ENCODE measurements around the gene IL27RA. TPM values are rescaled to one million over a fixed set of nuclear protein-coding genes. Genes with fewer than 3 reads are reported as not detected.
A peak's percentile ranks its signal among the peaks of the same experiment; 100 is the strongest.

Gene IL27RA
- total RNA-seq, 2 experiments from 2014 or later = 25.0 to 26.7 TPM

DNA sequence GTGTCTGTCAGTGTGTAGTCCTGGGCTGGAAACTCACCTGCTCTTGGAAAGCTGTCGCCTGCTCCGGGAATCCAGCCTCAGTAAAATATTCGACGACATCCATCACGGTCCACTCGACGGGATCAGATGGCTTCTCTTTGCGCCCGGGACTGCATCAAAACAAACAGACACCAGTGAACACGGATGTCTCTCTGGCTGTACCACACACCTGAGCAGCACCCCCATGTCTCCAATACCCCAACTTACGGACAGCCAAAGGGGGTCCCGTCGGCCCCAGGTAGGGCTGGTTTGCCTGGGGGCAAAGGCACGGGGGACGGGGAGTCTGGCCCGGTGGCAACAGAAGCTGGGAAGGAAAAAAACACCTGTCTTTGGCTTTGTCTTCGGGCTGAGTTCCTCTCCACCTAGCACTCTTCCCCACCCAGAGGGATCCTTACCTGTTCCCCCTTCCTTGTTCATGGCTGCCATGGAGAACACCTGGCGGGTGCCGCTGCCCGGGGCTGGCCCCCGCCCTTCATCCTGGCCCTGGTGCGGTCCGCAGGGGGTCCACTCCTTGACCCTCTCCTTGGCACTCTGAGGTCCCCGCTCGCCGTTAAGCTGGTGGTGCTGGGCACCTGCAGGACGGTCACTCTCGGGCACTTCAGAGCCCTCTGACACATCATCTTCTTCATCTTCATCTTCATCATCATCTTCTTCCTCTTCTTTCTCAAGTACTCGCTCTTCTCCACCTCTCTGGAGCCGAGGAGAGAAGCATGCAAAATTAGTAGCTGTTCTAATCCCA is 57.3 kb downstream of the IL27RA start:
- Mint-ChIP-seq H3K27ac (peak overlapping the region; percentile 81), H3K36me3 (ENCODE audit: low read depth) (peaks cover 27% of the 10 kb centered on the region), H3K9me3 (no peaks in the 10 kb centered on the region), H3K27me3 (no peaks in the 10 kb centered on the region), H3K4me1 (ENCODE audit: low read depth) (peaks cover 22% of the 10 kb centered on the region), H3K4me3 (peak overlapping the region; percentile 92)
- TF ChIP-seq, protein P1, sequence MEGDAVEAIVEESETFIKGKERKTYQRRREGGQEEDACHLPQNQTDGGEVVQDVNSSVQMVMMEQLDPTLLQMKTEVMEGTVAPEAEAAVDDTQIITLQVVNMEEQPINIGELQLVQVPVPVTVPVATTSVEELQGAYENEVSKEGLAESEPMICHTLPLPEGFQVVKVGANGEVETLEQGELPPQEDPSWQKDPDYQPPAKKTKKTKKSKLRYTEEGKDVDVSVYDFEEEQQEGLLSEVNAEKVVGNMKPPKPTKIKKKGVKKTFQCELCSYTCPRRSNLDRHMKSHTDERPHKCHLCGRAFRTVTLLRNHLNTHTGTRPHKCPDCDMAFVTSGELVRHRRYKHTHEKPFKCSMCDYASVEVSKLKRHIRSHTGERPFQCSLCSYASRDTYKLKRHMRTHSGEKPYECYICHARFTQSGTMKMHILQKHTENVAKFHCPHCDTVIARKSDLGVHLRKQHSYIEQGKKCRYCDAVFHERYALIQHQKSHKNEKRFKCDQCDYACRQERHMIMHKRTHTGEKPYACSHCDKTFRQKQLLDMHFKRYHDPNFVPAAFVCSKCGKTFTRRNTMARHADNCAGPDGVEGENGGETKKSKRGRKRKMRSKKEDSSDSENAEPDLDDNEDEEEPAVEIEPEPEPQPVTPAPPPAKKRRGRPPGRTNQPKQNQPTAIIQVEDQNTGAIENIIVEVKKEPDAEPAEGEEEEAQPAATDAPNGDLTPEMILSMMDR (IDR thresholded peaks at IDR 0.05) = no peak
- ChIA-PET POLR2A (interaction anchor here (0.6 to 1.3 kb wide), 2 partner anchors 61 to 321 kb away, joined by 3 read pairs; no protein-coding TSS in a partner anchor), CTCF (interaction anchor here (1.0 to 3.9 kb wide), 2 partner anchors 15 to 48 kb away, joined by 3 to 14 read pairs; partner anchors contain the start of gene ASF1B)
- H3K4me3 ChIP-seq (ENCODE audit: low read length) = peak overlapping the region; percentile 33
- H3K36me3 ChIP-seq (ENCODE audit: insufficient read depth, low read length) = peaks cover 12% of the 10 kb centered on the region
- H3K9me3 ChIP-seq (ENCODE audit: control insufficient read depth in 1 of 2, insufficient read depth in 1 of 2, low read length in 2 of 2) = peaks cover 5 to 7% of the 10 kb centered on the region in 2 experiments
- H3K27ac ChIP-seq (ENCODE audit: low read depth in 1 of 2, low read length in 2 of 2) = no peak overlapping the region
- H3K27me3 ChIP-seq (ENCODE audit: control insufficient read depth in 1 of 2, insufficient read depth in 2 of 2, low read length in 2 of 2) = no peaks in the 10 kb centered on the region
- ATAC-seq (ENCODE audit: poor library complexity) (no peak), DNase-seq (peak in 1 of 14 experiments; percentile 39)
- peaks cover 21% of the 10 kb centered on the region for H3K4me1 ChIP-seq (ENCODE audit: insufficient read depth, low read length)
- intact Hi-C loops (cut with DNase I, micrococcal nuclease) = loop anchor here in 1 of 2 experiments (10.0 kb wide), 1 partner anchor 606 kb away; the partner anchor contains the start of gene ZNF333

DNA sequence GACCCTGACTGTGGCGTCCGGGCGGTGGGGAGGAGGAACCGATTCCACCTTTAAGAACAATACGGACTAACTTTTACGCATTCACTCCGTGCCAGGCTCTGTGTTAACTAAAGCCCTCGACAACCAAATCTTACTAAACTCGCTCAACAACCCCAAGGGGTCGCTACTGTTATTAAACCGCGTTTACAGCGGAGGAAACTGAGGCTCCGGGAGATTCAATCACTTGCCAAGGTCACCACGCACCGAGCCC is 57.8 kb downstream of the IL27RA start:
- peaks cover 22% of the 10 kb centered on the region for H3K4me1 Mint-ChIP-seq (ENCODE audit: low read depth)
- Histone ChIP-seq H3K36me3 (ENCODE audit: insufficient read depth, low read length) (peaks cover 12% of the 10 kb centered on the region), H3K9me3 (ENCODE audit: control insufficient read depth in 1 of 2, insufficient read depth in 1 of 2, low read length in 2 of 2) (peaks cover 5 to 7% of the 10 kb centered on the region in 2 experiments), H3K4me1 (ENCODE audit: insufficient read depth, low read length) (peaks cover 21% of the 10 kb centered on the region), H3K4me3 (ENCODE audit: low read length) (peak overlapping the region; percentile 33), H3K27me3 (ENCODE audit: control insufficient read depth in 1 of 2, insufficient read depth in 2 of 2, low read length in 2 of 2) (no peaks in the 10 kb centered on the region), H3K27ac (ENCODE audit: low read depth in 1 of 2, low read length in 2 of 2) (no peak overlapping the region)
- H3K27me3 Mint-ChIP-seq = no peaks in the 10 kb centered on the region
- TF ChIP-seq, protein P1 (IDR thresholded peaks at IDR 0.05) = peak; percentile 40
- H3K36me3 Mint-ChIP-seq (ENCODE audit: low read depth) = peaks cover 27% of the 10 kb centered on the region
- CTCF ChIA-PET = interaction anchor here (1.0 to 3.9 kb wide), 2 partner anchors 16 to 47 kb away, joined by 3 to 14 read pairs; partner anchors contain the start of gene ASF1B
- peak overlapping the region; percentile 81 for H3K27ac Mint-ChIP-seq
- intact Hi-C loops (cut with DNase I, micrococcal nuclease) = loop anchor here in 1 of 2 experiments (10.0 kb wide), 1 partner anchor 605 kb away; the partner anchor contains the start of gene ZNF333
- H3K9me3 Mint-ChIP-seq = no peaks in the 10 kb centered on the region
- H3K4me3 Mint-ChIP-seq = peak overlapping the region; percentile 92
- DNase-seq (peak in 3 of 14 experiments; percentile 42 to 62 (median 52)), ATAC-seq (ENCODE audit: poor library complexity) (no peak)
- POLR2A ChIA-PET = interaction anchor here (0.6 to 1.3 kb wide), 2 partner anchors 60 to 321 kb away, joined by 3 read pairs; no protein-coding TSS in a partner anchor

DNA sequence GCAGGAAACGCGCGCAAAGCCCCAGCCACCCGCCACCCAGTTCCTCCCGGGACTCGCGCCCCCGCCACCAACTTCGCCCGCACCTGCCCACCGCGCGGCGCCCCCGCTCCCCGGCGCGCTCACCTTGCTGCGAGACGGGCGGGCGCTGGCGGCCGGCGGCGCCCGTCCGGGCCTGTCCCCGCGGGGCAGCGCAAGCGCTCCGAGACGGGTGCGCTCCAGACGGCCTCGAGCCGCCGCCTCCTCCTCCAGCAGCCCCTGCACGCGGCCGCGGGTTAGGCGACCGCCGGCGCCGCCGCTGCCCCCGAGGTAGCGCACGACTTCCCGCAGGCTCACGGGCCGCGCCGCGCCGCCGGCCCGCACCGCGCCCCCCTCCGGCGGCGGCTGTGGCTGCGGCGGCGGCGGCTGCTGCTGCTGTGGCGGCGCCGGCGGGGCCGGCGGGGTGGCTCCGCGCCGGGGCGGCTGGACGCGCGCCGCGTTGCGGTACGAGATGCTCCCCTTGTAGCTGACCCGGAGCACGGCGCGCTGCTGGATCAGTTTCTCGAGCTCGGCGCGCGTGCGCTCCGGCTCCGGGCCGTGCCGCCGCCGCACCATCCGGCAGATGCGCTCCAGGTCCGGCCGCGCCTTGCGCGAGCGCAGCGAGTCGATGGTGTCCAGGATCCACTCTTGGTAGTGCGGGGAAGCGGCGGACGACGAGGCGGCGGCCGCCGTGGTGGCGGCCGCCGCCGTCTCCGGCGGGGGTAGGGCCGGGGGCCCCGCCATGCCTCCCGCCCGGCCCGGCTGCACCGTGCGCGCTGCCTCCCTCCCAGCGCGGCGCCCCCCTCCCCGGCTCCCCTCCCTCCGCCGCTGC is 58.3 kb downstream of the IL27RA start:
- CTCF ChIA-PET = interaction anchor here (0.6 to 3.9 kb wide), 3 partner anchors 16 to 343 kb away, joined by 3 to 14 read pairs (median 3); partner anchors contain the start of gene ASF1B
- peak overlapping the region; percentile 81 for H3K27ac Mint-ChIP-seq
- intact Hi-C loops (cut with DNase I, micrococcal nuclease) = loop anchor here in 1 of 2 experiments (10.0 kb wide), 1 partner anchor 605 kb away; the partner anchor contains the start of gene ZNF333

More for the DNA sequence above, 58.3 kb downstream of the IL27RA start:
- Mint-ChIP-seq H3K36me3 (ENCODE audit: low read depth) (peaks cover 32% of the 10 kb centered on the region), H3K27me3 (no peaks in the 10 kb centered on the region), H3K4me1 (ENCODE audit: low read depth) (peaks cover 26% of the 10 kb centered on the region), H3K4me3 (peak overlapping the region; percentile 92), H3K9me3 (peaks cover 4% of the 10 kb centered on the region)
- Histone ChIP-seq H3K27ac (ENCODE audit: low read depth in 1 of 2, low read length in 2 of 2) (no peak overlapping the region), H3K27me3 (ENCODE audit: control insufficient read depth in 1 of 2, insufficient read depth in 2 of 2, low read length in 2 of 2) (no peaks in the 10 kb centered on the region), H3K4me3 (ENCODE audit: low read length) (peak overlapping the region; percentile 46), H3K36me3 (ENCODE audit: insufficient read depth, low read length) (peaks cover 12% of the 10 kb centered on the region), H3K9me3 (ENCODE audit: control insufficient read depth in 1 of 2, insufficient read depth in 1 of 2, low read length in 2 of 2) (peaks cover 5 to 7% of the 10 kb centered on the region in 2 experiments), H3K4me1 (ENCODE audit: insufficient read depth, low read length) (peaks cover 21% of the 10 kb centered on the region)
- peak; percentile 16 for ATAC-seq (ENCODE audit: poor library complexity)
- TF ChIP-seq, protein P1 (IDR thresholded peaks at IDR 0.05) = no peak
- peak in 10 of 14 experiments; percentile 40 to 81 (median 50) for DNase-seq
- POLR2A ChIA-PET = interaction anchor here (1.0 to 3.6 kb wide), 3 partner anchors 8 to 320 kb away, joined by 3 to 39 read pairs (median 14); partner anchors contain the start of gene ASF1B
